RKO (cell line): ENCODE data around the gene OR51B2.
"Not testable (repeated sequence)": the region's sequence is repeated elsewhere in the genome, so short reads cannot be mapped to it uniquely, and the experiment has no call there.

ENCODE experiments used
- DNase-seq: peaks from one replicate; pipeline ENCODE4 v3.0.0-alpha.2; 2016; ENCODE audit warnings: low spot score

Gene OR51B2

DNA sequence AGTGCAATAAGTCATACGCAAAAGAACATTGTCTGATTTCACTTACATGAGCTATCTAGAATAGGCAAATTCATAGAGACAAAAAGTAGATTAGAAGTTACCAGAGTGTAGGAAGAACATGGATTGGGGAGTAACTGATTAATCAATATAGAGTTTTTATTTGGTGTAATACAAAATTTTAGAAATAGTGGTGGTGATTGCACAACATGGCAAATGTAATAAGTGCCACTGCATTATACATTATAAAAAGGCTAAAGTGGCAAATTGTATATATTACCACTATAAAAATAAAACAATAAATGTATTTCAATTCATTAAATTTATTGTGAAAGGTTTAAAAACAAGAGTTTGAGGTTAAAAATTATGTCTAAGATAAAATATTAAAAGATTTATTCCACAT is 13.7 kb downstream of the OR51B2 start:
- no peak for DNase-seq

DNA sequence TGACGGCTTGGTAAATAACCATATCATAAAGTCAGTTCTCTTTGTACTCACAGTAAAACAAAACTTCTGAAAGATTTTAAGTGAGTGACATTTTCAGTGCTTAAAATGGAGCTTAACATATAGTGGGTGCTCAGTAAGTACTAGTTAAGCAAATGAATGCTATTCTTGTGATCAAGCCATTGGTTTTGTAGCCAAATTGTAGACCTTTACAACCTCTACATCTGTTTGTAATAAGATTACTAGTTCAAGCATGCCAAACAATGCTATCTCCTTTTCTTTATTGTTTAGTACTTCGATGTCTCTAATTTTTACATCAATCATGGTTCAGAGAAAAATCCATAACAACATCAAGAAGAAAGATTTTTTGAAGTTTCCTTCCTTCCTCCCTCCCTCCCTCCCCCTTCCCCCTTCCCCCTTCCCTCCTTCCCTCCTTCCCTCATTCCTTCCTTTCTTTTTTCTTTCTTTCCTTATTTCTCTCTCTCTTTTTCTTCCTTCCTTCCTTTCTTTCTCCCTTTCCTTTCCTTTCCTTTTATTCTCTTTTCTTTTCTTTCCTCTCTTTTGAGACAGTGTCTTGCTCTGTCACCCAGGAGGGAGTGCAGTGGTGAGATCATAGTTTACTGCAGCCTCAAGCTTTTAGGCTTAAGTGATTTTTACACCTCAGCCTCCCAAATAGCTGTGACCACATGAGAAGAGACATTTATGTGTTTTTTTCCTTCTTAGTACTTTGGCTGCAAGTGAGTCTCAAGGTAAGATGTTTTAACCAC is 16.7 kb downstream of the OR51B2 start:
- DNase-seq, result no peak

DNA sequence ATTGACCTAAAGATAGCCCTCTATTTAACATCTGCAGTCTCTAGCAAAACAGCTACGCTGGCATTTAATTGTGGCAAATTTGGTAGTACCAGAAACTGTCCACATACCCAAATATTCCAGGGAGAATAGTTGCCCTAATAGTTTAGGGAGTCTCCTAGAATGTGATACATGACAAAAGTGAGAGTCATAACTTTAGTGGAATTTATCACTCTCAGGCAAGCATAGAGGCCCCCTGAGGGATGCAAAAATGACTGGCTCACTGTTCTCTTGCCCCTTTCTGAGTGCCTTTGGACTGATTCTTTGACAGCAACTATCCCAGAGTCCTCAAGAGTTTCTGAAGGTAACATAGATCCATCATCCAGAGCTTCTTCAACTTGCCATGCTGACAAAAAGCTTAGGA is 20.1 kb downstream of the OR51B2 start:
- no peak for DNase-seq

DNA sequence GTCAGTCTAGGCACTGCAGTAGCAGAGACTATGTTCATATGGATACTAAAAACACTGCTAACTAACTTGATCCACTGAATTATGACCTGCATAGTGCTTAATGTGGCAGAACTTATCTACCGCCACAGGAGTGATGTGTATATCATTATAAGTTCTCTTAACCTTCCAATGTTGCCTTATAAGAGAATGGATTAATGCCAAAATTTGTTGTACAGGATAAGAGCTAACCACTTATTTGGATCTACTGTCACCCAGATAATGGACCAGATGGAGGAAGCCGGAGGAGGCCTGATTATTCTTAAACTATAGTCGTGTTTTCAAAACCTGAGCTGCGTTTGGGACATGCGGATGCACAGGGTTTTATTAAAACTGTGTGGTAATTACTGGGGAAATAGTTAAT is 20.5 kb downstream of the OR51B2 start:
- DNase-seq, result no peak

DNA sequence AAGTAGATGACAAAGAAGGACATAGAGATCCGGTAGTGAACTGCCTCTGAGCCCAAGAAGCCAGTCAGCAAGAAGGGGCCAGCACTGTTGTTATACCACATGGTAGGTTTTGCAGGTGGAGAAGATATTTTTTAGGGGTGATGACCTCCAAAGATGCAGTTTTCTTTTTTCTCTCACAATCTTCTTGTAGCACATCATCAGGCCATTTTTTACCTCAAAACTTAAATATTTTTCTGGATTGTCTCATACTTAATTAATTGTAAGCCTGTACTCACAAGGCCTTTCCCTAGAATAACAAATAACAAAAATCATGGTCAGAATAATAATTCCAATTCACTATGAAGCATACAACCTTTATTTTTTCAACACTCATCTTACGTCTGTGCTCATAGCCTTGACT is 22.3 kb downstream of the OR51B2 start, which contains the start of gene OR51B4:
TSS of gene OR51B4 (minus strand) at position 101 of the 400 bp plus-strand sequence. CDS start at position 101, 0 bp downstream.
- no peak for DNase-seq

DNA sequence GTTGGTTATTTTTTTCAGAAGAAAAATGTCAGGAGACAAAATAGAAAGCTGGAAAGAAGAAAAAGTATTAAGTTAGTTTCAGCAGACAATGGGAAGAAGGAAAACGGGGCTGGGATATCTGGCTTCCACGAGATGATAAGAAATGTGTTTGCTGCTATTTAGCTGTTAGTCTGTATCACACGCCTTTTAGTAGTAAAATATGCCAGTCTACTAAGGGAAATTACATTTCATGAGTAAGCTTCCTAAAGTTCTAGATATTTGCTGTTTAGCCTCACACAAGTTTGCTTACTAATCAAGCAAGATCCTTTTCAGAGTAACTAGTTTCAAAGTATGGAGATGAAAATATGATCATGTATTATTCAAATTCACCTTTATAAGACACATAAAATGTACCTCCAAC is 23.8 kb downstream of the OR51B2 start:
- no peak for DNase-seq

DNA sequence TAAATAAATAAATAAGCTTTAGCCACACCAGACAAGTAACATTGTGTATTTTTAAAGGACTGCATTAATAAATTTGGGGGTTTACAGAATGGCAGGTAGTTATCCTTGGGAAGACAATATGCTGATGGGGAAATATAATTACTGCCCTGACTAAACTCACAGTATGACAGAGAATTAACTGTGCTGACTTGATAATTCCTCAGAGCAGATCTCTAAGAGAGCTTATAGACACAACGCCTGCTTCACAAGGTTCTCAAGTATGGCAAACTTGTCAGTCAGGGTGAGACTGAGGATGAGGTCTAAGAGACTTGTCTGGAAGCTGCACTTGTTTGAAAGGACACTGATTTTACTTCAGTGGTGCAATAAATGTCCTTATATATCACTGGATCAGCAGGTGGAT is 25.6 kb downstream of the OR51B2 start:
- no peak for DNase-seq

DNA sequence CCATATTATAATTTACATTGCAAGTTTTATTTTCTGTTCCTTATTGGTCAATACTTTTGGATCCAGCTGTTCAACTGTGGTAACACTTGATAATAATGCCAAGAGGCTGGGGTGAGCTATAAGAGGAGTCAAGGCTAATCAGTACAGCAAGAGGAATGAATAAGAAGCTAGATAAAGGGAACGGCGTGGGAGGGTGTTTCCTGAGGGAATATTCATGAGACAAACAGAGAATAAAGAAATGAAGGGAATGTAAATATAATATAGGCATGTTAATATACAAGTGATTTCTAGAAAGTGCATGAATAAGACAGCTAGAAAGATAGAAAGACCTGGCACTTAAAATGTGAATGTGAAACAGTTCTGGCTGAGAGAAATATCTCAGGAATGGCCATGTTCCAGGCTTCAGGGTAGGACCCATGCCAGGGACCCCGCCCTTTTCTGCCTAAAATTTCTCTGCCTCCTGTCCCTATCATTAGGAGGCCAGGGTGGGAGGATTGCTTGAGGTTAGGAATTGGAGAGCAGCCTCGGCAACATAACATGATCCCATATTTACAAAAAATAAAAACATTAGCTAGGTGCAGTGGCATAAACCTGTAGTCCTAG is 26.3 kb downstream of the OR51B2 start:
- no peak for DNase-seq

DNA sequence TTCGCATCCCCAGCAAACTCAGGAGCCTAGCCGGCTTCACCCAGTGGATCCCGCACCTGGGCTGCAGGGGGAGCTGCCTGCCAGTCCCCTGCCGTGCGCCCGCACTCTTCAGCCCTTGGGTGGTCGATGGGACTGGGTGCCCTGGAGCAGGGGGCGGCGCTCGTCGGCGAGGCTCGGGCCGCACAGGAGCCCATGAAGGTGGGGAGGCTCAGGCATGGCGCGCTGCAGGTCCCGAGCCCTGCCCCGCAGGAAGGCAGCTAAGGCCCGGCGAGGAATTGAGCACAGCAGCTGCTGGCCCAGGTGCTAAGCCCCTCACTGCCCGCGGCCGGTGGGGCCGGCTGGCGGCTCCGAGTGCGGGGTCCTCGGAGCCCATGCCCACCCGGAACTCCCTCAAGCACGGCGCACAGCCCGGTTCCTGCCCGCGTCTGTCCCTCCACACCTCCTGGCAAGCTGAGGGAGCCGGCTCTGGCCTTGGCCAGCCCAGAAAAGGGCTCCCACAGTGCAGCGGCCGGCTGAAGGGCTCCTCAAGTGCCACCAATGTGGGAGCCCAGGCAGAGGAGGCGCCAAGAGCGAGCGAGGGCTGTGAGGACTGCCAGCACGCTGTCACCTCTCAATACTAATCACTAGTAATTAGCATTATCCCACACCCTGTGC is 29.6 kb downstream of the OR51B2 start:
- DNase-seq, result not testable (repeated sequence)

DNA sequence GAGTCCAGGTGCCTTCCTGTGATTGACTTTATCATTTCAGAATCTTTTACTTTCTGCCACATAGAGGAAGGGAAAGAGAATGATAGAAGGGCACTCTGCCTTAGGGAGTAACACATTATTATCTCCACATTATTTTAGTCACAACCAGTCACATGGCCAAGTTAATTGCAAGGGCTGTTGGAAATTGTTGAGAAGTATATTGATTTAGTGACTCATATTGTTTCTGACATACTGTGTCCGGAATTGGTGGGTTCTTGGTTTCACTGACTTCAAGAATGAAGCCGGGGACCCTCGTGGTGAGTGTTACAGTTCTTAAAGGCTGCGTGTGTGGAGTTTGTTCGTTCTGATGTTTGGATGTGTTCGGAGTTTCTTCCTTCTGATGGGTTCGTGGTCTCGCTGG is 31.1 kb downstream of the OR51B2 start:
- DNase-seq, result no peak

DNA sequence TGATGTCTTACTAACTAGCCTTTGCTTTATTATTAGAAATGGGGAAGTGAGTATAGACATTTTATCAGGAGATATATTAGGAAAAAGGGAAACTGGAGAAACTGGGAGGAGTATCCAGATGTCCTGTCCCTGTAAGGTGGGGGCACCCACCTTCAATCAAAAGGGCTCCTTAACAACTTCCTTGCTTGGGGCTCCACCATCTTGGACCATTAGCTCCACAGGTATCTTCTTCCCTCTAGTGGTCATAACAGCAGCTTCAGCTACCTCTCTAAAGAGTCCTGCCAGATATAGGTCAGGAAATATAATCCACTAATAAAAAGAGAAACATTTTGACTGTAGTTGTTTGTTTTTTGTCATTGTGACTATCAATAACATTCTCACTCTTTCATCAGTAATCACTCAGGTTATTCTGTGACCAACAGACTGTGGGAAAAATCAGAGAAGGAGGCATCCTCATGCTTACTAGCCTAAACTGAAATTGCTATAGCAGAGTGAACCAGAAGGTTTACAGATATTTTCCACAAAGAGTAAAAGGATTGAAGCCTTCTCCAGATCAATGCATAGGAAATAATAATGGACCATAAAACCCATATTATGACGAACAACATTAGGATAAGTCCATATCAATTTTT is 32.8 kb downstream of the OR51B2 start:
- peak; percentile 58 for DNase-seq

DNA sequence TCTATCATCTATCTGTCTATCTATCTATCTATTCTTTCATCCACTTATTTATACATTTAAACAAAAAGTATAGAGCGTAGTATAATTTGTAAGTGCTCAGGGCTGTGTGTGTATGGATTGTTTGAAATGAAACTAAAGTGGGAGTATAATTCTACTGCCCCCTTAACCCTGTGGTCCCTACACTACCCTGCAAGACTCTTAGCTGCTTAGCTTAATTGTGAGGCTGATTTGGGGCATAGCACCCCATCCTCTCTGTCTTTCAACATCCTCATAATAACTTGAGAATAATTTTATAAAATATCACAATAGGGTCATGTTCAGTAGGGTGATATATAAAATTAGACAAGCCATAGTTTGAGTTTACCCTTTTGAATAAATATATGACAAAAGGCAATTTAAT is 34.0 kb downstream of the OR51B2 start:
- no peak for DNase-seq

DNA sequence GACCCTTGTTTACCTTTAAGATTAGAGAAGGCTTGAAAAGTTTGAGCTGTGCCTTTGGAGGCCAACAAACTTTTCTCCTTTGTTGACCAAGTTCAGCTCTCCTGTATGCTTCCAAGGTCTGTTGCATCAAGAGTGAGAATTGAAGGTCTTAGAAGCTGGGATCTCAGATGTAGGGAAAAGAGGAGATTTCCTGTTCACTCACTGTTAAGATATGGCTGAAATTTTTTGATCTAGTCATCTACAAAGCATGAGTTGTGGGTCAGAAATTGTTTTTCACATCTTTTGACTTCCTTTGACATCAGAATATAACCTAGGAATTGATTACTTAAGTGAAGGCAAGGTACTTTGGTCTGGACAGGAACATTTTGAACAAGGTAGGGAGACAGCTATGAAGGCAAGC is 34.4 kb downstream of the OR51B2 start:
- no peak for DNase-seq

DNA sequence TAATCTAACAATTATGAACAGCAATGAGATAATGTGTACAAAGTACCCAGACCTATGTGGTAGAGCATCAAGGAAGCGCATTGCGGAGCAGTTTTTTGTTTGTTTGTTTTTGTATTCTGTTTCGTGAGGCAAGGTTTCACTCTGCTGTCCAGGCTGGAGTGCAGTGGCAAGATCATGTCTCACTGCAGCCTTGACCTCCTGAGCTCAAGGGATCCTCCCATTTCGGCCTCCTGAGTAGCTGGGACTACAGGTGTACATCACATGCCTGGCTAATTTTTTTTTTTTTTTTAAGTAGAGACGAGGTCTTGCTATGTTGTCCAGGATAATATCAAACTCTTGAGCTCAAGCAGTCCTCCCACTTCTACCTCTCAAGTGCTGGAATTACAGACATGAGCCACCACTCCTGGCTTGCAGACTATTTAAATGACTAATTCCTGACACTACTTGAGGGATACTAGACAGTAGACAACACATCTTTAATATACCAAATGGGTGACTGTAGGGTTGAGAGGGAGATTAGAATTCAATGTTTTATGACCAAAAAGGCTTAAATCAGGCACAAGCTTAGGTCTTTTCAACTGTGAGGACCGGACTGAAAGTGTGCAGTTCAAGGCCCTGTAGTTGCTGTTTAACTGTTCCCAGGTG is 35.1 kb downstream of the OR51B2 start:
- peak; percentile 0 for DNase-seq

DNA sequence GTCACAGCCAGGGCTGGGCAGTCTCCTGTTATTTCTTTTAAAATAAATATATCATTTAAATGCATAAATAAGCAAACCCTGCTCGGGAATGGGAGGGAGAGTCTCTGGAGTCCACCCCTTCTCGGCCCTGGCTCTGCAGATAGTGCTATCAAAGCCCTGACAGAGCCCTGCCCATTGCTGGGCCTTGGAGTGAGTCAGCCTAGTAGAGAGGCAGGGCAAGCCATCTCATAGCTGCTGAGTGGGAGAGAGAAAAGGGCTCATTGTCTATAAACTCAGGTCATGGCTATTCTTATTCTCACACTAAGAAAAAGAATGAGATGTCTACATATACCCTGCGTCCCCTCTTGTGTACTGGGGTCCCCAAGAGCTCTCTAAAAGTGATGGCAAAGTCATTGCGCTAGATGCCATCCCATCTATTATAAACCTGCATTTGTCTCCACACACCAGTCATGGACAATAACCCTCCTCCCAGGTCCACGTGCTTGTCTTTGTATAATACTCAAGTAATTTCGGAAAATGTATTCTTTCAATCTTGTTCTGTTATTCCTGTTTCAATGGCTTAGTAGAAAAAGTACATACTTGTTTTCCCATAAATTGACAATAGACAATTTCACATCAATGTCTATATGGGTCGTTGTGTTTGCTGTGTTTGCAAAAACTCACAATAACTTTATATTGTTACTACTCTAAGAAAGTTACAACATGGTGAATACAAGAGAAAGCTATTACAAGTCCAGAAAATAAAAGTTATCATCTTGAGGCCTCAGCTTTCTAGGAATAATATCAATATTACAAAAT is 35.8 kb downstream of the OR51B2 start:
- DNase-seq, result no peak

DNA sequence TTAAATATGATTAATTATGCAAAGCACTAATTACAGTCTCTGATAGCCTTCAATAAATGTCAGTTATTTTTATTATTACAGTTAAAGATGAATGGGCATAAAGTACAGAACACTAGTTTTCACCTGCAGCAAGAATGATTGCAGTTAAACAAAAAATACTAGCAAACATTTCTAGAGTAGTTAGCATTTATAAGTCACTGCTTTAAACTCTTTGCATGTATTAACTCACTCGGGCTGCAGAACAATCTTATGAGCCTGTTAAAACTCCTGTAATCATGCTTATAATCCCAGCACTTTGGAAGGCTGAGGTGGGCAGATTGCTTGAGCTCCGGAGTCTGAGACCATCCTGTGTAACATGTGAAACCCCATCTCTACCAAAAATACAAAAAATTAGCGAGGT is 37.2 kb downstream of the OR51B2 start:
- no peak for DNase-seq

DNA sequence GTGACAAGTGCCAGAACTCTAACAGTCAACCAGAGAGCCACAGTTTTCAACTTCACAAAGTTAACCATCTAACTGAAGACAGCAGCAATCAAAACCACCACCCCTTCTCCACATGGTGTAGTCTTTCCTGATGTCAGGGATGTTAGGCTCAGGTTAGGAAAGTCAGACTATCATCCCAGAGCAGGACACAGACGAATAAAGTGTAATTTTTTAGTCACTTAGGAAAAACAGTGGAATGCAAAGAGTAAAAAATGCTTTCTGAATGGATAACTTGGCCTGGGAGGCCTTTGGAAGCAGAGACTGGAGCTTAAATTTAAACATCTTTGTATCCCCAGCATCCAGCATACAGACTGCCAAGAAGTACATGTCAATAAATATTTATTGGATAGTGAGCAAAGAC is 37.7 kb downstream of the OR51B2 start:
- no peak for DNase-seq

DNA sequence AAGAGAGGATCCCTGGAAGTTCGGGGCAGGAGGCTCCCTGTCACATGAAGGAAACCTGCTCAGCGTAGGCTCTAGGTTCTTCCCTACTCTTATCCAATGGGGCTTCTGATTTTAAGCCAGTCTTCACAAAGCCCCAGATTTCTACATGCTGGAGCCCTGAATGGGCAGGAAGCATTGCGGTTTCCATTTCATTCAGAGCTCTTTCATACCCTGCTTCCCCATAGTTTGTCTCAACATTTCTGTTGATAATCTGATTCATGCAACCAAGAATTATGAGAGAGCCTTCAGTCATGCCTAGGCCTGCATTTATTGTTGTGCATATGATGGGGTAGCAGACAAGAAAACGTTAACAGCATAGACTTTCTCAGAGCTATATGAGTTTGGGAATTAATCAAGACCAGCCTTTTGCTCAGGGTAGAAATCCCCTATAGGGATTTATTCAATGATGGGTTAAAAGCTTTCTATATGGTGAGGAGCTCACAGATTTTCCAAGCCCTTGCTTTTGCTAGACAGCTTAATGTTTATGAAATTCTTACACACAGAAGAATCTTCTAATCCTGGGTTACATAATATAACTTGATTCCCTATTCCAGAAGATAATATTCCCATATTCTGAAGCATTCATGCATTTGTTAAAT is 38.3 kb downstream of the OR51B2 start:
- DNase-seq, result no peak

DNA sequence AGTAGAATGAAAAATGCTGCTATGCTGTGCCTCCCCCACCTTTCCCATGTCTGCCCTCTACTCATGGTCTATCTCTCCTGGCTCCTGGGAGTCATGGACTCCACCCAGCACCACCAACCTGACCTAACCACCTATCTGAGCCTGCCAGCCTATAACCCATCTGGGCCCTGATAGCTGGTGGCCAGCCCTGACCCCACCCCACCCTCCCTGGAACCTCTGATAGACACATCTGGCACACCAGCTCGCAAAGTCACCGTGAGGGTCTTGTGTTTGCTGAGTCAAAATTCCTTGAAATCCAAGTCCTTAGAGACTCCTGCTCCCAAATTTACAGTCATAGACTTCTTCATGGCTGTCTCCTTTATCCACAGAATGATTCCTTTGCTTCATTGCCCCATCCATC is 39.5 kb downstream of the OR51B2 start:
- DNase-seq, result no peak

DNA sequence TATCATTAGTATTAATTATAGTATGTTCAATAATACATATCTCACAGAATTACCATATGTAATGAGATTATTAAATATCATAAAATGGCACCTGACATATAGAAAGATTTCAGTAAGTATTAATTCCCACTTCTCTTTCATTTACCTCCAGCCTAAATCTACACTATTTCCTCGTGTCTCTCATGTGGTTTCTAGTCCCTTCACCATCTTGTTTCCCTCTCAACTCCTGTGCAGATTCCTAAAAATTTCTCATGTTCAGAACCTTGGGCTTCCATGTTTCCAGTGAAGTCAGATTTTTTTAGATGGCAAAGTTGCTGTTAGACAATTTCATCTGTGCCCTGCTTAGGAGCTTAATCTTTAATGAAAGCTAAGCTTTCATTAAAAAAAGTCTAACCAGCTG is 40.2 kb downstream of the OR51B2 start:
- no peak for DNase-seq

DNA sequence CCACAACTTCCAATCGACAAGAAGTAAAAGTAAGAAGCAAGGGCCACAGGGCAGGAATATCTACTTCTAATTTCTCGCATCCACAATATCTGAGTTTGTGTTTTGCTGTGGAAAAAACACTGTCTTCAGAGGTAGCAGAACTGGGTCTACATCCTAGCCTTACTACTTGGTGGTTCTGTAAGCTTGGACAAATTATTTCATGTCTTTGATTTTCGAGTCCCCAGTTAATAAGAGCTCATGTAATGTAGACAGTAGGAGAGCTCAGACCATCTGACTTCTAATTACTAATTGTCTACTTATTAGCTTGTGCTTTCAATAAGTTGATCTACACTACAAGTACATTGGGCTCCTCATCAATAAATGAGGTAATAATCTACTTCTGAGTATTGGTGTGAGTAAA is 41.0 kb downstream of the OR51B2 start:
- DNase-seq, result no peak
